Measurements from ENCODE around the gene TEX51. TPM values are rescaled to one million over a fixed set of nuclear protein-coding genes. Genes with fewer than 3 reads are reported as not detected.

Gene TEX51
- total RNA-seq, result not detected in 2 replicates
- polyA plus RNA-seq, result not detected in 2 replicates
- not detected in 2 replicates for polyA plus RNA-seq (2012)
- polyA minus RNA-seq (ENCODE audit: low replicate concordance), result 0.48 TPM in 1 of 2 replicates, not detected in the other

DNA sequence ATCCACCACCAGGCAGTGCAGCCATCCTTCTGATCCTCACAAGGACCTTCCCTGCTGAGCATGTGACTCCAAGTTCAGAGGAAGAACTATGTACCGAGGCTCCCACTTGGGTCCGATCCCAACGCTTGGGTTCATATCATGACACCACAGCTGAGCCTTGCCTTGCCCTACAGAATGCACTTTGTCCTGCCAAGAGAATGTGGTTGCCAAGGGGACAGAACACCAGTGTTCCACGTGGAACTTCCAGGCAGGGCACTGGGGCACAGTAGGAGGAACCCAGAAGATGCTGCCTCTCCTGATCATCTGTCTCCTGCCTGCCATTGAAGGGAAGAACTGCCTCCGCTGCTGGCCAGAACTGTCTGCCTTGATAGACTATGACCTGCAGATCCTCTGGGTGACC lies at the start of gene TEX51:
Gene TEX51 (plus strand): TSS at position 255 of the 400 bp plus-strand sequence. CDS start 29 bp downstream, at position 284.
- Histone ChIP-seq H3K27ac (ENCODE audit: insufficient read depth, low read length) (no peak within 1 kb of the TSS), H3K4me2 (ENCODE audit: extremely low read depth, insufficient read depth, low read length) (no peak within 1 kb of the TSS), H2AFZ (ENCODE audit: low read length) (no peak within 1 kb of the TSS), H3K9me3 (ENCODE audit: control insufficient read depth, insufficient read depth, low read depth, low read length) (no peaks in the 10 kb centered on the region), H3K4me1 (ENCODE audit: control insufficient read depth, extremely low read depth, insufficient read depth, low read length) (no peaks in the 10 kb centered on the region), H3K9ac (ENCODE audit: insufficient read depth, low read length) (no peak within 1 kb of the TSS), H3K27me3 (ENCODE audit: control insufficient read depth, insufficient read depth, low read length) (no peaks in the 10 kb centered on the region), H4K20me1 (ENCODE audit: control insufficient read depth, extremely low read depth, insufficient read depth, low read length) (no peaks in the 10 kb centered on the region), H3K36me3 (ENCODE audit: control insufficient read depth, insufficient read depth, low read length) (no peaks in the 10 kb centered on the region), H3K4me3 (replicated peaks in 1 of 4; ENCODE audit: control extremely low read depth in 1 of 4, insufficient read depth in 1 of 4, low read depth in 3 of 4, low read length in 4 of 4) (no peak within 1 kb of the TSS), H3K79me2 (ENCODE audit: control insufficient read depth, insufficient read depth, low read length) (no peaks in the 10 kb centered on the region)
- no peak for DNase-seq (ENCODE audit: low read depth in 2 of 2)
- no peak for TF ChIP-seq EZH2 (IDR thresholded peaks at IDR 0.05; ENCODE audit: low read length, missing control alignments)

DNA sequence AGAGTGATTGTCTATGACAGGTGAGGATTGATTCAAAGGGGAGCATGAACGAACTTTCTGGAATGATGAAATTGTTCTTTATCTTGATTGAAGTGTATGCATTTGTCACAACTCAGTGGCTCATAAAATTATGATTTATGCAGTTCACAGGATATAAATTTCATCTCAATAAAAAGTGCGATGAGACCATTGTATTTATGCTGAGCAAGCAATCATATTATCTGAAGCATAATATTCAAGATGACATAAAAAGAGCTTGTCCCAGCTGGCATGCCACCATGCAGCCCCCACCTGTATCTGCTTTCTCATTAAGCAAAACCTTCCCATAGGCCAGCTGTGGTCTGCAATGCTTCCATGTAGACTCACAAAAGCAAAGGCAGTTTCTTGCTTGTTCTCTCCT lies 49.6 kb upstream of the TEX51 start:
- H3K79me2 ChIP-seq (ENCODE audit: control insufficient read depth, insufficient read depth, low read length), result no peaks in the 10 kb centered on the region
- no peaks in the 10 kb centered on the region for H3K4me1 ChIP-seq (ENCODE audit: control insufficient read depth, extremely low read depth, insufficient read depth, low read length)
- no peaks in the 10 kb centered on the region for H3K9me3 ChIP-seq (ENCODE audit: control insufficient read depth, insufficient read depth, low read depth, low read length)
- no peak overlapping the region for H3K4me2 ChIP-seq (ENCODE audit: extremely low read depth, insufficient read depth, low read length)
- DNase-seq (ENCODE audit: low read depth in 2 of 2), result no peak
- no peaks in the 10 kb centered on the region for H3K27me3 ChIP-seq (ENCODE audit: control insufficient read depth, insufficient read depth, low read length)
- no peaks in the 10 kb centered on the region for H3K36me3 ChIP-seq (ENCODE audit: control insufficient read depth, insufficient read depth, low read length)
- no peak overlapping the region for H2AFZ ChIP-seq (ENCODE audit: low read length)
- H3K4me3 ChIP-seq (replicated peaks in 1 of 4; ENCODE audit: control extremely low read depth in 1 of 4, insufficient read depth in 1 of 4, low read depth in 3 of 4, low read length in 4 of 4), result no peak overlapping the region
- no peak overlapping the region for H3K9ac ChIP-seq (ENCODE audit: insufficient read depth, low read length)
- TF ChIP-seq EZH2 (IDR thresholded peaks at IDR 0.05; ENCODE audit: low read length, missing control alignments), result no peak
- no peak for TF ChIP-seq CTCF (conservative IDR thresholded peaks at IDR 0.05 in 1 of 2, IDR thresholded peaks at IDR 0.05 in 1 of 2; ENCODE audit: low read depth in 1 of 2, low read length in 2 of 2)
- no peaks in the 10 kb centered on the region for H4K20me1 ChIP-seq (ENCODE audit: control insufficient read depth, extremely low read depth, insufficient read depth, low read length)
- H3K27ac ChIP-seq (ENCODE audit: insufficient read depth, low read length), result no peak overlapping the region

DNA sequence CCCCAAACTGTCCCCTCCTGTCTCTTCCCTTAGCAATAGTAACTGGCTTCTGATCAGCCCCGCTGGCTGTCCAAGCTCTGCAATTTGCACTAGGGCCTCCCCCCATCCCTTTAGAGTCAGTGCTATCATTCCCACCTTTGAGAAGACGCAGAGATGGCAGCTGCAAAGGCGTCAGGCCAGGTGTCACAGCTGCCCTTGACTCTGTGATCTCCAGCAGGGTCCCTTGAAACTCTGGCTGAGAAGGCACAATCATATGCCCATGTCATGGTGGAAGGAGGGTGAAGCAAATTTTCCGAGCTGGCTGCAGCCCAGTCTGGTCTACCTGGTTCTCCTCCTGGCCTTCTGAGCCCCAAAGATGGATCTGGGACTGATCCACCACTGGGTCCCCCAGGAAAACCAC lies 49.2 kb upstream of the TEX51 start:
- H4K20me1 ChIP-seq (ENCODE audit: control insufficient read depth, extremely low read depth, insufficient read depth, low read length), result no peaks in the 10 kb centered on the region
- H3K9ac ChIP-seq (ENCODE audit: insufficient read depth, low read length), result no peak overlapping the region
- TF ChIP-seq CTCF (conservative IDR thresholded peaks at IDR 0.05 in 1 of 2, IDR thresholded peaks at IDR 0.05 in 1 of 2; ENCODE audit: low read depth in 1 of 2, low read length in 2 of 2) (no peak), EZH2 (IDR thresholded peaks at IDR 0.05; ENCODE audit: low read length, missing control alignments) (no peak)
- no peaks in the 10 kb centered on the region for H3K36me3 ChIP-seq (ENCODE audit: control insufficient read depth, insufficient read depth, low read length)
- H3K4me2 ChIP-seq (ENCODE audit: extremely low read depth, insufficient read depth, low read length), result no peak overlapping the region
- H2AFZ ChIP-seq (ENCODE audit: low read length), result no peak overlapping the region
- no peaks in the 10 kb centered on the region for H3K9me3 ChIP-seq (ENCODE audit: control insufficient read depth, insufficient read depth, low read depth, low read length)
- H3K79me2 ChIP-seq (ENCODE audit: control insufficient read depth, insufficient read depth, low read length), result no peaks in the 10 kb centered on the region
- H3K4me3 ChIP-seq (replicated peaks in 1 of 4; ENCODE audit: control extremely low read depth in 1 of 4, insufficient read depth in 1 of 4, low read depth in 3 of 4, low read length in 4 of 4), result no peak overlapping the region
- no peak for DNase-seq (ENCODE audit: low read depth in 2 of 2)
- no peak overlapping the region for H3K27ac ChIP-seq (ENCODE audit: insufficient read depth, low read length)
- H3K4me1 ChIP-seq (ENCODE audit: control insufficient read depth, extremely low read depth, insufficient read depth, low read length), result no peaks in the 10 kb centered on the region
- no peaks in the 10 kb centered on the region for H3K27me3 ChIP-seq (ENCODE audit: control insufficient read depth, insufficient read depth, low read length)
